HG03558 (cell line): Measurements from ENCODE around the gene CDH11.

ENCODE experiments used
- ATAC-seq: cut with Tn5 transposase; IDR thresholded peaks from one replicate; pipeline ENCODE4 v1.9.1; 2021; ENCODE audit warnings: moderate number of reproducible peaks; ENCODE audit not compliant: unreplicated experiment; ENCODE audit errors: extremely low read depth

Gene CDH11

DNA sequence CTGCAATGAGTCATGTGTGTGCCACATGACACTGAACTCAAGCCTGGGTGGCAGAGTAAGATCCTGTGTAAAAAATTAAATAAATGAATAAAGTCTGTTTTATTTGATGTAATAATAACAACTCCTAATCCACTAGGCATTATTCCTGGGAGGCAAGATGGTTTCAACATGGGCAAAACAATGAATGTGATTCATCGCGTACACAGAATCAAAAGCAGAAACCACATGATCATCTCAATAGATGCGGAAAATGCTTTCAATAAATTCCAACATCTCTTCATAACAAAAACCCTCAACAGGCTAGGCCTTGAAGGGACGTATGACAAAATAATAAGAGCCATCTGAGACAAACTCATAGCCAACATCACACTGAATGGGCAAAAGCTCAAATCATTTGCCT is 195.4 kb downstream of the CDH11 start:
- ATAC-seq = no peak

GRCh38 chr16:64925166-64925565 is 196.7 kb downstream of the CDH11 start:
- no peak for ATAC-seq

DNA sequence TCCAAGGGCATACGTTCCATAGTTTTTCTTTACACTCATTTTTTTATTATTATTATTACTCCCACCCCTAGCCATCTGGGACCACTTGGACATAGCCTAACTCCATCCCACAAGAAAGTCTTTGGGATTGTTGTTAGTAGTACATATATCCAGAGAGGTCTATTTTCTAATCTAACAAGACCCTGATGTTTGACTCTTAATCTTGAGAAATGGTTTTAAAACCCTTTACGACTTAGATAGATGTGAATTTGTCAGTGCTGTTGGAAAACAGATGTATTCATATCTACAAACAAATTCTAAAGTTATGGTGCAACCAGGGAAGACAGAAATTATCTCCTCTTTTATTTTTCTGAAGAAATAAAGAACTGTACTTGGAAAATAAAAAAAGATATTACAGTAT is 197.8 kb downstream of the CDH11 start:
- ATAC-seq = no peak

GRCh38 chr16:64919929-64920607 is 201.8 kb downstream of the CDH11 start:
- ATAC-seq = no peak

GRCh38 chr16:64919141-64919540 is 202.7 kb downstream of the CDH11 start:
- no peak for ATAC-seq

DNA sequence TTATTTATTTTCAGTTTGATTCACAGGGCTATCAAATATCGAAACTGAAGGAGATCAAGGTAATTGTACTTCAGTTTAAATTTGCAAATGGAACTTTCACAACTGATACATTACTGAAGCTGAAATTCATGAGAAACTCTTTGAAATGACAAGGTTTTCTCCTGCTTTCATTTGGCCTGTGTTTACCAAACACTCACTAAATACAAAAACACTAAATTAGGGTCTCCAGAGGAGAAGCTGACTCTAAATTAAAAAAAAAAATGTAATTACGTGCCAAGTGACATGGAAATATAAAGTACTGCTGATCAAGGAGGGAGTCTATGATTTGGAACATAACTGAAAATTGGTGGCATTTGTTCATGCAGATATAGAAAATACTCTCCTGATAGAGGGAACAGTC is 205.8 kb downstream of the CDH11 start:
- ATAC-seq = no peak

- no peak for ATAC-seq
Observed at GRCh38 chr16:64910356-64910755, 211.5 kb downstream of the CDH11 start.

DNA sequence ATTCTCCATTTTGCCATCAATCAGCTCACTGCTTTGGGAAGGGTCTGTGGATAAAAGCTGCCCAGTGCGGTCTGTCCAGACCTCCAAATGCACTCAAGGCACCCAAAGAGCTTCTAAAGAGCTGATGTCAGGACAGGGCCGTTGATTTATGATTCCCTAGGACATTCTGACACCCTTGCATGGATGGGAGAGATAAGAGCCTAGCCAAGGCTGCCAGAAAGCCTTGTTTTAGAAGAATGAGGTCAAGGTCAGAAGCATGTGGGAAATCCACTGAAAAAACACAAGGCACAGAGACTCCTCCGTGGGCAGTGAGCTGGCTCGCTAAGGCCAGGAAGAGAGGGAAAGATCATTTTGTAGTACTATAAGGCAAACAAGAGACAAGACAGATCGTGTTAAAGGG is 214.0 kb downstream of the CDH11 start:
- no peak for ATAC-seq

- no peak for ATAC-seq
Observed at GRCh38 chr16:64903770-64904169, 218.1 kb downstream of the CDH11 start.

DNA sequence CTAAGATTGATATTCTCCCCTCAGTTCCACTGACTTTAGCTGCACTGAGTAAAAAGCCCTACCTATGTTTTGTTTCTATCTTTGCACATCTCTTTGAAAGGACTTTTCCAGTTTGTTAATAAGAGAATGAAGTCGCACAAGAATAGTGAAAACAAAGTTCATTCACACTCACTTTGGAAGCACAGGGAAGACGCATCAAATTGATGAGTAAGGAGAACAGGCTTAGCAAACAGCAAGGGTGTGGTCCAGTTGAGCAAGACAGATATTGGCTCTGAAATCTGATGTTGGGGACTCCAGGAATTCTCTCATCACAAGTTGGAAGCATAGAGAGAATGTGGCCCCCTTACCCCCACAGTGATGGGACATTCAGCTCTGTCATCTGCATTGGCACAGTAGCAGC is 221.3 kb downstream of the CDH11 start:
- no peak for ATAC-seq

DNA sequence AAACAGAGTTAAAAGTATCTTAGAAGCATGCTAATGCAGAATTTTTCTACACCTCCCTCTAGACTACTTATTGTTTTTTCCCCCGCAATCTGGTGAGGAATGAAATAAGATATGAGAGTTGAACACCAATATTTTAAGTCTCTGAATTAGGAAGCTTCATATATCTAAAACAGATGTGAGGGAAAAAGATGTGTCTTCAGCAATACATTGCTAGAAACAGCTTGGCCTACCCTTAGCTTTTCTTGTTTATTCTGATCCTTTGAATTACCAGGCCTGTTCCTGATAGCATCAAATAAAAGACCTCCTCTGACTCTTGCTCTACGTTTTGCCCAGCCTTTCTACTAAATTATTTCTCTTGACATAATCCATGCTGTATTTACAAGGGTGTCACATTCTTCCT is 221.8 kb downstream of the CDH11 start:
- ATAC-seq = no peak

GRCh38 chr16:64898159-64898558 is 223.7 kb downstream of the CDH11 start:
- ATAC-seq = no peak
